ENCODE results near the gene NR2E1.

The NR2E1 gene

DNA sequence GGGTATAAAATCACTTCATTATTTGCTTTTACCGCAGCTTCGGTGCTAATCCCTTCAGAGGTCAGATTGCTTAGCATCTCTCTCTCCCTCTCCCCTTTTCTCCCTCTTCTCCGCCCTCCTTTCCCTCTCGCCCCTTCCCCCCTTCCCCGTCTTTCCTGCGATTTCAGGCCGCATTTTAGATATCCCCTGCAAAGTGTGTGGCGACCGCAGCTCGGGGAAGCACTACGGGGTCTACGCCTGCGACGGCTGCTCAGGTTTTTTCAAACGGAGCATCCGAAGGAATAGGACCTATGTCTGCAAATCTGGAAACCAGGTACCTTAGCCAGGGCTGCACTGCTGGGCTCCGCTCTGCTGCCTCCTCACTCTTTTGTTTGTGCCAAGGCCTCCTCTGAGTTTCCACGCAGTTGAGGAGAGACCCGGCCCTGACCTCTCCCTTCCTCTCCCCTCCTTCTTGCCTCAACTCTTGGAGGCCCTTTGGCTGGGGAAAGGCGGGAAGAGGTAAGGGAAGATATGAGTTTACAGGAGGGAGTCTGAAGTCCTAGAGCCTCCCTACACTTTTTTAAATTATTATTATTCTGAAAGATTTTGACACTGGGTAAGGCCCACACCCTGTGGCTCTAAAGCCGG, 5.6 kb downstream of the NR2E1 start:
- no peak for DNase-seq (ENCODE audit: low spot score)

DNA sequence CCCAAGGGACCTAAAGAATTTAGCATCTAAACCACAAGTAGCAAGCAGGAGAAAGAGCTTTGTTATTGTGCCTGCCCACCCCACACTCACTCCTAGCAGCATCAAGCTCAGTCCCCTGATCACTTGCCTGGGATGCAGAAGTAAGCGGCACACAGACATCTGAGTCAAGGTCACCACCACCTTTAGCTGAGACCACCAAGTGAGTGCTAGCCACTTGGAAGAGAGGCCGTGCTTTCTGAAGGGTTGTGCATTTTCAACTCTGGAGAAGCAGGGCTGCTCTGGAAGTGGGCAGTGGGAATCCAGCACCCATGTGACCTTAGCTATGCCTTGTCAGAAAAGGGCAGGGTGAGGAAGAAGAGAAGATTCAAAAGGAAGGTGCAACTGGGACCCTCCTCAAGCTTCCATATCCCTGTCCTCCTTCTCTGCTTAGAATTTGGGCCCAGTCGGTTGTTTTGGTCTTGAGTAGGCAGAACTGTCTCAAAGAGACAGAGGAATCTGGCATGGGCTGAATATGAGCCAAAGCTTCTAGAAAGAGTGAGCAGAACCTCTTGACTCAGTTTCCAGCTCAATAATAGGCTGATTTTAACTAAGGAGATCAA, 6.2 kb downstream of the NR2E1 start:
- no peak for DNase-seq (ENCODE audit: low spot score)

DNA sequence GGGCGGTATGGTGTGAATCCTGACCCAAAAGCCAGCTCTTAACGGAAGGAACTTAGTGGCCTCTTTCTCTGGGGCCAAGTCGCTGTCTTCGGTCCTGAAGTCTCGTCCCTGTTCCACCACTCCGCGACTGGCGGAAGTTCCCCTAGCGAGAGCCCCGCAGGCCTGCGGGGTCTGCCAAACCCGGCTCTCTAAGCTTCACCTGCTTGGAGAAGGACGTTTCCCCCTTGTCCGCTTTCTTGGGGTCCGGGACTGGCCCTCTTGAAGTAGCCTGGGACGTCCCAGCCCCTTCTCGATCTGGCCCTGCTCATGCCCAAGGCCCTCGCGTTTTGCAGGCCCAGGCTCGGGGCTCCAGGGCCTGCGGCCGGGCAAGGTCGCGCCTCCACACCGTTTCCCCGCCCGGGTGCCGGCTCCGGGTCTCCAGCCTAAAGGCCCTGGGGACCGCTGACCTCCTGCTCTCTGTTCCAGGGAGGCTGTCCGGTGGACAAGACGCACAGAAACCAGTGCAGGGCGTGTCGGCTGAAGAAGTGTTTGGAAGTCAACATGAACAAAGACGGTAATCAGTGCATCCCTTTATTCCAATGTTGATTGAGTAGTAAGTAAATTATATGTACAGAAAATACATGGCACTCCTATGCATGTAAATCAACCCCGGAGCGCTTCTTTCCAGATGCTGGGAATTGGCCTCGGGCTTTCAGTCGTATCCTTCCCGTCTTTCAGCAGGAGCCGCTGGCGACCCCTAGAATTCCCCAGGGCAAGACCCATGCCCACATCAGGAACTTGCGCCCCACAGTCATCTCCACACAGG, 8.8 kb downstream of the NR2E1 start:
- DNase-seq (ENCODE audit: low spot score) = no peak

DNA sequence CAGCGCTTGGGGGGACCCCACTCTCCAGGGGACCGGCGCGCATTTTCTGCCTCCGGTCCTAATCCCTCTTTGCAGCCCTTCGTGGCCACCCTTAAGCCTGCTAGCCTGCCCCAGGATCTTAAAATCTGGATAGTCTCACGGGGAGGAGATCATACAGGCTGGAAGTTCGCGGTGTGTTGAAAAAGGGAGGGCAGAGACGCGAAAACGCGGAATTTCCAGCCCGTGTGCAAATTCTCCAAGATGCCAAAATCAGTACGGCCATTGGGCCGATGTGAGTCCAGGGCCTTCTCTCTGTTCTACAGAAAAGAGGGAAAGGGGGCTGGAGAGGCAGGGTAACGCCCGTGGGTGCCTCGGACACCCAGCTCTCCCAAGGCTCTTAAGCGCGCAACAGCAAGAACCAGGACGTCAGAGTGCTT, 9.4 kb downstream of the NR2E1 start:
- no peak for DNase-seq (ENCODE audit: low spot score)

DNA sequence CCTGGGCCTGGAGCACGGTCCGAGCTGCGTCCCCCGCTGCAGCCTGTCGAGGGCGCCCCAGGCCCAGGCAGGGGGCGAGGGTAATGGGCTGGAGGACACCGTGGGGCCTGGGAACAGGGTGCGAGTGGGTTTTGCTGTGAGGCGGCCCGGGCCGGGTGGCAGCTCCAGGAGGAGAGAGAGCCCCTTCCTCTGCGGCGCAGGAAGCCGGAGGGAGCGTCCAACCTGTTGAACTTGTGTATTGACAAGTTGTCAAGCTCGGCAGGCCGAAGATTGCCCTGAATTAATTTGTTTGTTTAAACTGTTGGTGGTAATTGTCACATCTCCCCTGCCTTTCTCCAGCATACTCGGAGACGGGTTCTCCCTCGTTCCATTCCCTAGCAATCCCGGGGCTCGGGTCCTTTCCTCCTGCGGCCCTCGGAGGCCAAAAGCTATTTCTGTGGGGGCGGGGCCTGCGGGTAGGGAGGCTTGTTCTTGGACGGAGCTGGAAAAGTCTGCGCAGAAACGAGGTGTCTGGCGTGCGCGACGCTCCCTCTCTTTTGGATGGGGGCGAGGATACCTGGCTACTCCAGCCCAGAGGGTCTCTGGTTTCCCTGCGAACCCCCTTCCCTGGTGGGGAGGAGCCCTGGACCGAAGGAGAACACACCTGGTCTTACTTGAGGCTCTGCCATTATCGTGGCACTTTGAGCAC, 9.9 kb downstream of the NR2E1 start:
- DNase-seq (ENCODE audit: low spot score) = no peak

DNA sequence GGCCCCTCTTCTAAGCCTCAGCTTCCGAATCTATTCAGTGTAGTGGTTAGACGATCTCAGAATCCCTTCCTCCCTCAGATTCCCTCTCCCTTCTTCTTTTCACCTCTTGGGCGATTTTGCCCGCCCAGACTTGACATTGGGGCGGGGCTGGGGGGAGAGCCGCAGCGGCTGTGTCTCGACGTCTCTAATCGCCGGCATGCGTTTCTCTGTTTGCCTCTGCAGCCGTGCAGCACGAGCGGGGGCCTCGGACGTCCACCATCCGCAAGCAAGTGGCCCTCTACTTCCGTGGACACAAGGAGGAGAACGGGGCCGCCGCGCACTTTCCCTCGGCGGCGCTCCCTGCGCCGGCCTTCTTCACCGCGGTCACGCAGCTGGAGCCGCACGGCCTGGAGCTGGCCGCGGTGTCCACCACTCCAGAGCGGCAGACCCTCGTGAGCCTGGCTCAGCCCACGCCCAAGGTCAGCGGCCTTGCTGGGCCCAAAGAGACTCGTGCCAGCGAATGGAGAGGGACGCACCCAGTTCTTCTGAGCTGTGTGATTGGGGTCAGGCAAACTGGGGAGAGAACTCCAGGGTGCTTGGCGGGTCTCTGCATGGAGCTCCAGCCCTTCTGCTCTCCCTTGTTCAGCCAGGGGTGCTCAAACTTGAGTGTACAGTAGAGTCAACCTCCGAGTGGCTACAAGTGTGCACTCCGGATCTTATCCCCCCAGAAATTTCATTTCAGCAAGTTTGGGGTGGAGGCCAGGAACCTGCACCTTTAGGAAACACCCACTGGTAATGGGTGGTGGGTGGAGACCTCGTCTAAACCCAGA, 10.7 kb downstream of the NR2E1 start:
- DNase-seq (ENCODE audit: low spot score) = no peak

DNA sequence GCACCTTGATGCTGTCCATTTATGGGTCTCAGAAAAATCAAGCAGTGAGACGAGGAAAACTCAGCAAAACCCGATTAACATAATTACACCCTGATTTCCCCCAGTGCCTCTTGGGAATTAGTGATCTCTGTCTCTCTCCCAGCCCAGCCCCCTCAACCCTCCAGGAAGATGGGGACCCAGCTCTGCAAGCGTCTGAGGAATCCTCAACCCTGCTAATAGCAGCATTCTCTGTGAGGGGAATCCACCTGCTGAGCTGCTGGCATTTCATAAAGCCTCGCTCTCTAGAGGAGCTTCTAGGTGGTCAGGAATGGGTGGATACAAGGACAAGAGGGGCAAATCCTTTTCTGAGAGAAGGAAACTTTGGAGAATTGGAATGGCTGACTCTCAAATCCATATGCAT, 13.9 kb downstream of the NR2E1 start:
- no peak for DNase-seq (ENCODE audit: low spot score)

DNA sequence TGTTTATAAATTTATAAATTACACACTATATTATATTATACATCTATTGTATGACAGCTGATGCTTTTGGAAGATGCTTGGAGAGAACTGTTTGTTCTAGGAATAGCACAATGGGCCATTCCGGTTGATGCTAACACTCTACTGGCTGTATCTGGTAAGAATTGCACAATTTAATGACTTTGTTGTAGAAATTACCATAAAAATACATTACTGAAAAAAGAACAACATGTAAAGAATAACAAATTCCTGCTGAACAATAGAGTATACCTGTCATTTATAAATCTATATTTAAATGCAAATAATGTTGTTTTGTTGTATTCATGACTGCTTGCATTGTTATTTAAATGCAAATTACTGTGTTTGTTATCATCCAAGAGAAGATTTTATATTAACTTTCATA, 14.4 kb downstream of the NR2E1 start:
- no peak for DNase-seq (ENCODE audit: low spot score)

DNA sequence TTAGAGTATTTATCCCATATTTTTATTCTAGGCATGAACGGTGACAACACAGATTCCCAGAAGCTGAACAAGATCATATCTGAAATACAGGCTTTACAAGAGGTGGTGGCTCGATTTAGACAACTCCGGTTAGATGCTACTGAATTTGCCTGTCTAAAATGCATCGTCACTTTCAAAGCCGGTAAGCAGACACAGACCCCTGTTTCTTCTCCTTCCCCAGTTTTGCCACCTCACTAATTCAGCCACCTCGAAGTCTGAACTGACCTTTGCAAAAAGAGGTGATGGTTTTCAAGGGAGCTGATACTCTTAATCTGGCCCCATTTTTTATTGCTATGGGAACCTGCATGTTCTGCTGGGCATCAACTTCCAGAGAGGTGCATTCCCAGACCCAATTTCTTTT, 15.0 kb downstream of the NR2E1 start:
- no peak for DNase-seq (ENCODE audit: low spot score)

DNA sequence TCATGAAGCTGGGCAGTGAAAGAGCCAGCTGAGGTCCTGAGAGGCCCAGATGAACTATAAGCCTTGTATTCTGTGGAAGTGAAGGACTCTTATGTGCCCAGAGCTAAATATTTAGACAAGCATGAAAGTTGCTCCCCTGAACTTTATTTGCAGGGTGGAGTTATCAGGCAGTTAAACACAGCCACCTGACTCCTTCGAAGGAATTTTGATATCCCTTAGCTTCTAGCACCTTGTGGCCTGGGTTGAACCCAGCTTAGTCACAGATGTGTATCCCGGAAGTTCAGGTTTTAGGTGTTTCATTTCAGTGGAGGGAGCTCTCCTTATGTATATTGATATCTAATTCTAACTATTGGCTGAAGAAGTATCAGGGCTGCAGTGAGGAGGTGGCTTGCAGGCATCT, 20.4 kb downstream of the NR2E1 start:
- no peak for DNase-seq (ENCODE audit: low spot score)

DNA sequence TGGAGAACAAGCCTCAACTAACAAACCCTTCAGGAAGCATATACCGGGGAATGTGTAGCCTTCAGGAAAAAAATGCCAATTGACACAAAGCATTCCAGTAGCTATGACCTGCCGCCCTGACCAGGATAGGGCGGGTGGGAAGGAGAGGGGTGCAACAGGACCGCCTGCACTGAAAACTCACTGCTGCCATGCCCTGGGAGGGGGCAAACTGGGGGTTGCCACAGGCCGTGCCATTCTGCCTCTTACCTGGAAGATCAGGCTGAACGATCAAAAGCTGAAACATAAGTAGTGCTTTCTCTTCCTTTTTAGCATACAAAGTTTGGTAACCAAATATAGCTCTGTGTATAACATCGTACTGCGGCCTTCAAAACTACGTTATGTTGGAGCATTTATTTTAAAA, 21.7 kb downstream of the NR2E1 start:
- no peak for DNase-seq (ENCODE audit: low spot score)

DNA sequence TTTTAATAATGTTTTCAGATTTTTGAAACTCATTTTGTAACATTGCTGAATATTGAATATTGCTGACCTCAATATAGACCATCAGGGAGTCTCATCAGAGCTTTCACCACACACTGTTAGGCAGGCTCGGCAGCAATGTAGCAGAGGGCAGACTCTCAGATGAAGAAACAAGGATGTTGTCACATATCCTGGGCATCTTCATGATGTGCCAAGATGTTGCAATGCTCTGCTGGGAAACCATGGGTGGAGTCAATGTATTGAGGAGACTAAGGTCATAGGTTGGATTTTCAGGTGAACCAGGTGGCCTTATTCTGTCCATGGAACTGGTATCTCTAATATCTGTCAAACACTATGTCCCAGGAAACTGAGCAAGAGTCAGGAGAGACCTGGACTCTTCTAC, 27.3 kb downstream of the NR2E1 start:
- DNase-seq (ENCODE audit: low spot score) = no peak

DNA sequence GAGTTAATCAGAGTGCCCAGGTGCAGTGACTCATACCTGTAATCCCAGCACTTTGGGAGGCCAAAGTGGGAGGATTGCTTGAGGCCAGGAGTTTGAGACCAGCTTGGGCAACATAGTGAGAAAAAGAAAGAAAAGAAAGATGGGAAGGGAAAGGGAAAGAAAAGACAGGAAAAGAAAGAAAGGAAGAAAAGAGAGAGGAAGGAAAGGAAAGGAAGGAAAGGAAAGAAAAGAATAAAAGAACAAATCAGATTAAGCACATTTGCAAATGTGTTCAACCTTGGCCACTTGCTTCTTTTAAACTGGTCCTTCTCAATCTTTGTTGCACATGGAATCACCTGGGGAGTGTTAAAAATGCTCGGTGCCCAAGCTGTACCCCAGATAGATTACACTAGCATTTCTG, 28.0 kb downstream of the NR2E1 start:
- DNase-seq (ENCODE audit: low spot score) = no peak

DNA sequence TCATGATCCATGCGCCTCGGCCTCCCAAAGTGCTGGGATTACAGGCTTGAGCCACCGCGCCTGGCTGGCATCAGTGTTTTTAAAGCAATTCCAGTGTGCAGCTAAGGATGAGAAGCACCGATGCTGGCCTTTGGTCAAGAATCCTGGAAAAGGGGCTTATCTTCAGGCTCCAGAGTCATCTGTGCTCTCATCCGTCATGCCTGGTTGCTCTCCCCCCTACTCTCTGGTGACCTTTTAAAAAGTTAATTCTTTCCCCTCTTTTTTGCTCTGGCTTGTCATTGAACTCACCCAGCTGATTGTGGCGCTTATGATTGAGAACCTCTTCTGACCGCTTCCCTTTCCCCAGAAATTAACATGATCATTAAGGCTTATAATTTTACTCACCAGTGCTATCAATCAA, 28.7 kb downstream of the NR2E1 start:
- no peak for DNase-seq (ENCODE audit: low spot score)

DNA sequence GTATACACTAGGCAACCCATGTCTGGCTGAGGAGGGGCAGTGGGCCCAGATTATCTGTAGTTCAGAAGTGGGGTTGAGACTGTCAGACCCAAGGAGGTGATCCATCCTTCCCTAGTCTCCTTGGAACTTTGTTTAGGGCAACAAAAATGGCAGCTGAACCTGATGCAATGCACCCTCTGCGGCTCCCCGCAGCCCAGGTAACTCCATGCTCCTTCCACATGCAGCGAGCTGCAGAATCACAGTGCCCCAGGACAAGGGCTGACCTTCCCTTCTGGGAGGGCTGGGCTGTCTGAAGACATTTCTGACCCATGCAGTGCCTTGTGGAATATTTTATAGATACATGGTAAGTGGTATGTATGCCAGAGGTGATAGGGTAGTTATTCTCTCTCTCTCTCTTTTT, 29.4 kb downstream of the NR2E1 start:
- no peak for DNase-seq (ENCODE audit: low spot score)

DNA sequence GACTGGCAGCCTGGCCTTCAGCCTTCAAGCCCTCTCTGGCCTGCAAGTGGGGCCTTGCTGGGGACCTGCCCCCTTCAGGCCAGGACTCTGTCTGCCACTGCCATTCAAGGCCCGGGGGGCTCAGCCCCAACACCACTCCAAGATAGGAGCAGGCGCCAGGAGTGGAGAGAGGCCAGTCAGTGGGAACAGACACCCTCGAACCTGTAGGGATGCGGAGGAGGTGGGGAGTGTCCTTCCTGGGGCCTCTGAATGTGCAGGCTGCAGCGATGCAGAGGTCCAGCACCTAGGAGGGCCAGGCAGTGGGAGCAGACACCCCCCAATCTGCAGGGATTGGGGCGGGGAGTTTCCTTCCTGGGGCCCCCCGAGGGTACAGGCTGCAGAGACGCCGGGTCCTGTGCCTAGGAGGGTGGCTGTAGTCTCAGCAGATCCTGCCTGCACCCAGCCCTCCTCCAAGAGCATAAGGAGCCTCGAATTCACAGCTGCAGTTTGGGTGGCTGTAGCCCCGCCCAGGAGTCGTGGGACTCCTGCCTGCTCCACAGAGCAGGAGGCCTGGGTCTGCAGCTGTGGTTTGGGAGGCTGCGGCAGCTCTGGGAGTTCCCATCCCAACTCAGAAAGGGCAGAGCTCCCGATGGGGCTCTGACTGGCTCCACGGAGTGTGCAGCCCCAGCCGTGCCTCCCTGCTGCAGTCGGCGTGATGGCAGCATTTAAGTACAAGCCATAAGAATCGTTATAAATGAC, 33.1 kb downstream of the NR2E1 start:
- no peak for DNase-seq (ENCODE audit: low spot score)

DNA sequence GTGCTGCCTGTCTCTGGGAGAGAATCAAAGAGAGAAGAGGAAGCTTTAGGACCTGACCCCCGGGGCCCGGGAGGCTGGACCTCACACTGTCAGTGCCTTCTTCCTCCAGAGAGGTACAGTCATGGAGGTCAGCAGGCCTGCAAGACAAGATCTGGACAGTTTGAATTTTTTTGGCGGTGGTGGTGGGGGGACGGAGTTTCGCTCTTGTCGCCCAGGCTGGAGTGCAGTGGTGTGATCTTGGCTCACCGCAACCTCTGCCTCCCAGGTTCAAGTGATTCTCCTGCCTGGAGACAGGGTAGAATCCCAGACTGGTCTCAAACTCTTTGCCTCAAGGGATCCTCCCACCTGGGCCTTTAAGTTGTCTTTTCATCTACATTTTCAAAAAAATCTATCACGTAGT, 34.4 kb downstream of the NR2E1 start:
- no peak for DNase-seq (ENCODE audit: low spot score)

DNA sequence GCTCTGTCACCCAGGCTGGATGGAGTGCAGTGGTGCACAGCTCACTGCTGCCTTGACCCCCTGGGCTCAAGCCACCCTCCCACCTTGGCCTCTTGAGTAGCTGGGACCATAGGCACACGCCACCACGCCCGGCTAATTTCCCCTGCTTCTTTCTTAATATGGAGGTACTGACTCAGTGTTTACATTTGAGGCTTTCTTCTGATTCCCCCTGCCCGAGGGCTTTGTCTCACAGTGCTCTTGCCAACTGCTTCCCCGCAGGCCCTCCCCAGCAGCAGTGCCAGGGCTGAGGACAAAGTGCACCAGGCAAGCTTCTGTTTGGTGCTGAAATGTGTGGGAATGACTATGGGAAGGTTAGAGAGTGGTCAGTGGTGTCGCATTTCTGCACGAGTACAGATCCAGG, 34.8 kb downstream of the NR2E1 start:
- DNase-seq (ENCODE audit: low spot score) = no peak

DNA sequence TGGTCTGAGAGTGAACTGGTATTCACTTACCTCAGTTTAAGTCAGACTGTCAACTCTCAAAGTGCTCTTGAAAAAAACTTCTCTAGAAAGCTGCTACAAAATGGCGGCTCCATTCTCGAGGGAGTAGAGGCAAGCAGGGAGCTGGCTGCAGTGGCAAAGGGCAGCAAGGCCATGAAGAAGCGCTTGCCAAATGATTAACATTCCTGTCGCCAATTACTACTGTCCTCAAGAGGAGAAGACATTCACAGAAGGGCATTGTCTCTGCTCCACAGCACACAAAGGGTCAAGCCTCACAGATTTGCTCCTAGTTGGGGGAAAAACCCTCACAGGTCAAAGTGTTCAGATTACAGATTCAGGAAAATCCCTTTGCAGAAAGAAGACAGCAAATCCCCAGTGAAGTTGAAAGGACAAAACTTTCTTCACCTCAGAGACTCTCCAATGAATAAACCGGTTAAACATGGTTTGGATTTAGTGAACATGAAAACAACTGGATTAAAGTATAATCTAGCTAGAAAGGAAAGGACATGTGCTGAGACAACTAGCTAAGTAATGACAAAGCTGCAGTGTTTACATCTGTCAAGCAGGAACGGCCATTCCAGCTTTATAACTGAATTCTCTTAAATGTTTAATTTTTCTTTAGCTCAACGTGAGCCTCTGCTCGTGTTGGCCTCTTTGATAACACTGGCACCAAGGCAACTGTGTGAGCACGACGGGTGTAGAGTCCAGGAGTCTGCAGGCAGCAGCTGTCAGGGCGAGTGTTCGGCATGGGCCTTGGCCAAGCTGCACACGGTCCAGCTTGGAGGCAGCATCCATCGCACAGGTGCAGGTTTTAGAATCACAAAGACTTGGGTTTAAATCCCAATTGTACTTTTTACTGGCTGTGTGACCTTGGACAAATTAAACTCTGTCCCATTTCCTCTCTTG, 37.6 kb downstream of the NR2E1 start:
- no peak for DNase-seq (ENCODE audit: low spot score)

DNA sequence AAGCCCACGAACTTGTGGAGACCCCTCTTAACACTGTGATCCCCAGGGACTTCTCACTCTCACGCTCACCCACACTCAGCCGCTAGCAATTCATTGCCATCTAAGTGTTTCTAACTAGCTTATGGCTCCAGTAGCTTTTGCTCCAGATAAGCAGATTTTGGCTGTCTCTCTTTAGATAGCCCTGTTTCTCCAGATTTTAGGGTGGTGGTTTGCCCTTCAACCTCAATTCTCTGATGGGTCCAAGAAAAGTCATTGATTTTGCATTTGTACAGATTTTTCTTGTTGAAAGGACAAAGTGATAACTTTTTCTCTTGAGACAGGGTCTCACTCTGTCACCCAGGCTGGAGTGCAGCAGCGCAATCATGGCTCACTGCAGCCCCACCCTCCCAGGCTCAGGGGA, 41.2 kb downstream of the NR2E1 start:
- no peak for DNase-seq (ENCODE audit: low spot score)

All from AG08396 (cell line).